ENCODE data around the gene HOXA4. TPM values are rescaled to one million over a fixed set of nuclear protein-coding genes. Genes with fewer than 3 reads are reported as not detected.

The HOXA4 gene
- total and polyA plus RNA-seq, 7 donors = 1.8 to 4.8 (median 2.9) TPM; not detected in 1

DNA sequence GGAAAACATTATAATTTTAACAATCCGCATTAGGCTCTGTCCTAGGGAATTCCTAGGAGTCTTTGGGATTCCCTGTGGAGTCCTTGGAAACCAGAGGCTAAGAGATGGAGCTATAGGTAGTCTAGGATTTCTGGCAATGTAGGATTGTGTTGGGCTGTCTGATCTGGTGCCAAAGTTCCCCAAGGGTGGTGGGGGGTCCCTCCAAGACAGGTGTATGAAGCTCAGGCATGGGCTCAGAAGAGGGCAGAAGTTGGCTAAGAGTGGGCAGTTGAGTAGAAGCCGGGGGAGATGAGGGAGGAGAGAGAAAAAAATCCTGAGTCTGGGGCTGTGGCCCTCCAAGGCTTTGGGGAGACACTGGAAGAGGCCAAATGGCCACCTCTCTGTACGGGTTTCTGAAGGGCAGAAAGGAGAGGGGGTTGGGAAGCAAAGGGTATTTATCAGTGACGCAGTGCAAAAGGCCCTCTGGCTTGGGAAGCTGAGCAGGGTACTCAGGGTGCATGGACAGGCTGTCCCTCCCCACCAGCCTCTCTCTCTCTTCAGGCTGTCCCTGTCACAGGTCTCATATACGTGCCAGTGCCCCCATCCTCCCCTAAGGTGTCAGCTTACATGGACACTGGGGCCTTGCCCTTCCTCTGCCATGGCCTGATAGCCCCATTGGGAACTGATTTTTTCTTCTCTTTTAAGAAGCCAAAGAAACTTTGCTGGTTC is 16.1 kb upstream of the HOXA4 start:
- H3K27me3 ChIP-seq = no peaks in the 10 kb centered on the region
- no peak for TF ChIP-seq EP300 (IDR thresholded peaks at IDR 0.05)
- TF ChIP-seq, protein P1, sequence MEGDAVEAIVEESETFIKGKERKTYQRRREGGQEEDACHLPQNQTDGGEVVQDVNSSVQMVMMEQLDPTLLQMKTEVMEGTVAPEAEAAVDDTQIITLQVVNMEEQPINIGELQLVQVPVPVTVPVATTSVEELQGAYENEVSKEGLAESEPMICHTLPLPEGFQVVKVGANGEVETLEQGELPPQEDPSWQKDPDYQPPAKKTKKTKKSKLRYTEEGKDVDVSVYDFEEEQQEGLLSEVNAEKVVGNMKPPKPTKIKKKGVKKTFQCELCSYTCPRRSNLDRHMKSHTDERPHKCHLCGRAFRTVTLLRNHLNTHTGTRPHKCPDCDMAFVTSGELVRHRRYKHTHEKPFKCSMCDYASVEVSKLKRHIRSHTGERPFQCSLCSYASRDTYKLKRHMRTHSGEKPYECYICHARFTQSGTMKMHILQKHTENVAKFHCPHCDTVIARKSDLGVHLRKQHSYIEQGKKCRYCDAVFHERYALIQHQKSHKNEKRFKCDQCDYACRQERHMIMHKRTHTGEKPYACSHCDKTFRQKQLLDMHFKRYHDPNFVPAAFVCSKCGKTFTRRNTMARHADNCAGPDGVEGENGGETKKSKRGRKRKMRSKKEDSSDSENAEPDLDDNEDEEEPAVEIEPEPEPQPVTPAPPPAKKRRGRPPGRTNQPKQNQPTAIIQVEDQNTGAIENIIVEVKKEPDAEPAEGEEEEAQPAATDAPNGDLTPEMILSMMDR (IDR thresholded peaks at IDR 0.05) = no peak
- no peak for TF ChIP-seq POLR2AphosphoS5 (IDR thresholded peaks at IDR 0.05)
- TF ChIP-seq POLR2A (IDR thresholded peaks at IDR 0.05) = no peak
- H3K27ac ChIP-seq = peak overlapping the region in 3 of 4 donors; percentile 91 to 96 (median 95)
- peaks cover 15 to 27% (median 17%) of the 10 kb centered on the region in 4 donors for H3K36me3 ChIP-seq
- peak overlapping the region in 2 of 4 donors; percentile 64 to 67 for H3K4me3 ChIP-seq
- DNase-seq = peak; percentile 70
- peaks cover 0 to 61% (median 43%) of the 10 kb centered on the region in 4 donors for H3K4me1 ChIP-seq
- no peaks in the 10 kb centered on the region for H3K9me3 ChIP-seq
- WGBS, 2 donors = 24 to 61% methylated on average over 5 of the region's 5 CpGs
- intact Hi-C loops (cut with DNase I) = no loop called here

DNA sequence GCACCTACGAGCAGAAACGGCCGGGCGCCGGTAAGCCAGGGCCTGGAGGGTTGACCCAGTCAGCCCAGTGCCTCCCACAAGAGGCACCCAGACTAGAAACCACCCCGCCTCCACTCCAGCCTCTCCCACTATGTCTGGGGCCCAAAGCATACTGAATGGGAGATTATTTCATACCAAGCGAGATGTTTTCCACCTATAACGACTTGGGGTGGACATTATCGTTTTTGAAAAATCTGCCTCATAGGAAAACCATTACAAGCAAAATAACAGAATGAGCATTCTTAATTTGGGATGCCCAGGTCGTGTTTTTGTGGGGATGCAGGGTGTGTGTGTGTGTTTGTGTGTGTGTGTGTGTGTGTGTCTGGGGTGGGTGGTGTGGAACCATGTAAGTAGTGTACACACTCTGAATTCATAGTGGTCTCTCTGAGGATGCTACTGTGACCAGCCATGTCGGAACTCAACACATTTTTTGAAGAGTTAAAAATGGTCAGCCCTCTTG is 15.4 kb upstream of the HOXA4 start:
- DNase-seq = no peak

DNA sequence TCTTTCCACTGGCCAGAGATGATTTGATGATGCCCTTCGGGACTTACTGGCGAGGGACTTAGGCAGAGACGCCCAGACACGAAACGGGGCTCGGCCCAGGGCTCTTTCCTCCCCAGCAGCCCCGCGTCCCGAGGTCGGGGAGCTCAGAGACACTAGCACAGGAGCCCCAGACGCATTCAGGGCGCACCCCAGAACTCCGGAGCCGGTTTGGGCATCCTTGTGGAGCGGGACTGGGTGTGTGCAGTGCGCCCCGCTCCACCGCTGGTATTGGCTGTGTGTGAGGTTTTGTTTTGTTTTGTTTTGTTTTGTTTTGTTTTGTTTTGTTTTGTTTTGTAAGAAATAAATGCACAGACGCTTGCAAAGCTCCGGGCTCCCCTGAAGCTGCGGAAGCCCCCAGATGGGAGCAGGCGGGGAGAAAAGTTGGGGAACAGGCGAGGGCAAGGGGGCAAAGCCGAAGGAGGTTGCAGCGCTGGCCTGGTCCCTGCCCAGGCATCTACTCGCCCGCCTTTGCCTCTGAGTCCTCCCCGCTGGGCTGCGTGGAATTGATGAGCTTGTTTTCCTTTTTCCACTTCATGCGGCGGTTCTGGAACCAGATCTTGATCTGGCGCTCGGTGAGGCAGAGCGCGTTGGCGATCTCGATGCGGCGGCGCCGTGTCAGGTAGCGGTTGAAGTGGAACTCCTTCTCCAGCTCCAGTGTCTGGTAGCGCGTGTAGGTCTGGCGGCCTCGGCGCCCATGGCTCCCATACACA is 14.8 kb upstream of the HOXA4 start:
- no peaks in the 10 kb centered on the region for H3K27me3 ChIP-seq
- H3K4me1 ChIP-seq = peaks cover 0 to 55% (median 42%) of the 10 kb centered on the region in 4 donors
- H3K36me3 ChIP-seq = peaks cover 15 to 35% (median 17%) of the 10 kb centered on the region in 4 donors
- TF ChIP-seq, protein P1 (IDR thresholded peaks at IDR 0.05) = no peak
- TF ChIP-seq POLR2A (IDR thresholded peaks at IDR 0.05) = no peak
- TF ChIP-seq POLR2AphosphoS5 (IDR thresholded peaks at IDR 0.05) = no peak
- TF ChIP-seq EP300 (IDR thresholded peaks at IDR 0.05) = no peak
- peak overlapping the region in 3 of 4 donors; percentile 52 to 93 (median 91) for H3K27ac ChIP-seq
- intact Hi-C loops (cut with DNase I) = no loop called here
- H3K9me3 ChIP-seq = no peaks in the 10 kb centered on the region
- DNase-seq = peak; percentile 67
- no peak overlapping the region for H3K4me3 ChIP-seq
- WGBS, 2 donors = 14 to 62% methylated on average over 47 of the region's 47 CpGs

More for the DNA sequence above, 15.4 kb upstream of the HOXA4 start:
- H3K27ac ChIP-seq = peak overlapping the region in 3 of 4 donors; percentile 91 to 96 (median 95)
- H3K27me3 ChIP-seq = no peaks in the 10 kb centered on the region
- WGBS, 2 donors = 13 to 68% methylated on average over 11 of the region's 11 CpGs
- no peak overlapping the region for H3K4me3 ChIP-seq
- no peaks in the 10 kb centered on the region for H3K9me3 ChIP-seq
- H3K4me1 ChIP-seq = peaks cover 0 to 56% (median 43%) of the 10 kb centered on the region in 4 donors
- peaks cover 15 to 34% (median 17%) of the 10 kb centered on the region in 4 donors for H3K36me3 ChIP-seq
- TF ChIP-seq EP300 (IDR thresholded peaks at IDR 0.05) = no peak
- TF ChIP-seq POLR2AphosphoS5 (IDR thresholded peaks at IDR 0.05) = no peak
- TF ChIP-seq, protein P1 (IDR thresholded peaks at IDR 0.05) = no peak
- no peak for TF ChIP-seq POLR2A (IDR thresholded peaks at IDR 0.05)
- intact Hi-C loops (cut with DNase I) = no loop called here

DNA sequence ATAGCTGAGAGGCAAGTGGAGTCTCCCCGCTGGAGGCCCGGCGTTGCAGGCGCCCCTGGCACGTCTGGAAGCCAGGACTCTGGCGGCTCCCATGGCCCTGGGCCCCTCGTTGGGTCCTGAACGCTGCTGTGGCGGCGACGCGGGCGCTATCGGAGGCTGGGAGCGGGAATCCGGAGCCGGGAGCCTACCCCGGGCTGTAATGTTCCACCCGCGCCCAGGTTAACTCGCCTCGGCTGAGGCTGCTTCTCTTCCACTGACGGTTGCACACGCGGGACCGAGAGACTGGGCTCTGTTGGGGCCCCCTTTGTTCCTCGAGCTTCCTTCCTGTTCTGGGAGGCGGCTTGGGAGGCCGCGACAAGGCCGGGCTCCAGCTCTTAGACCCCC is 14.2 kb upstream of the HOXA4 start:
- intact Hi-C loops (cut with DNase I) = no loop called here
- peak overlapping the region in 3 of 4 donors; percentile 52 to 93 (median 91) for H3K27ac ChIP-seq
- peaks cover 0 to 49% (median 39%) of the 10 kb centered on the region in 4 donors for H3K4me1 ChIP-seq
- H3K4me3 ChIP-seq = peak overlapping the region in 1 of 4 donors; percentile 60
- no peaks in the 10 kb centered on the region for H3K27me3 ChIP-seq
- DNase-seq = peak; percentile 65
- H3K9me3 ChIP-seq = no peaks in the 10 kb centered on the region
- peaks cover 15 to 36% (median 17%) of the 10 kb centered on the region in 4 donors for H3K36me3 ChIP-seq
- TF ChIP-seq, protein P1 (IDR thresholded peaks at IDR 0.05) = no peak
- TF ChIP-seq EP300 (IDR thresholded peaks at IDR 0.05) = no peak
- TF ChIP-seq POLR2AphosphoS5 (IDR thresholded peaks at IDR 0.05) = no peak
- no peak for TF ChIP-seq POLR2A (IDR thresholded peaks at IDR 0.05)
- 8 to 50% methylated on average over 31 of the region's 31 CpGs for WGBS, 2 donors
